ENCODE measurements around the gene MCM9. TPM values are rescaled to one million over a fixed set of nuclear protein-coding genes. Genes with fewer than 3 reads are reported as not detected.
A peak's percentile ranks its signal among the peaks of the same experiment; 100 is the strongest.

MCM9 gene
- total RNA-seq, 4 donors from 2014 or later, result 17.3 to 38.8 (median 23.0) TPM

- H3K36me3 ChIP-seq, result no peaks in the 10 kb centered on the region
- TF ChIP-seq, protein P1, sequence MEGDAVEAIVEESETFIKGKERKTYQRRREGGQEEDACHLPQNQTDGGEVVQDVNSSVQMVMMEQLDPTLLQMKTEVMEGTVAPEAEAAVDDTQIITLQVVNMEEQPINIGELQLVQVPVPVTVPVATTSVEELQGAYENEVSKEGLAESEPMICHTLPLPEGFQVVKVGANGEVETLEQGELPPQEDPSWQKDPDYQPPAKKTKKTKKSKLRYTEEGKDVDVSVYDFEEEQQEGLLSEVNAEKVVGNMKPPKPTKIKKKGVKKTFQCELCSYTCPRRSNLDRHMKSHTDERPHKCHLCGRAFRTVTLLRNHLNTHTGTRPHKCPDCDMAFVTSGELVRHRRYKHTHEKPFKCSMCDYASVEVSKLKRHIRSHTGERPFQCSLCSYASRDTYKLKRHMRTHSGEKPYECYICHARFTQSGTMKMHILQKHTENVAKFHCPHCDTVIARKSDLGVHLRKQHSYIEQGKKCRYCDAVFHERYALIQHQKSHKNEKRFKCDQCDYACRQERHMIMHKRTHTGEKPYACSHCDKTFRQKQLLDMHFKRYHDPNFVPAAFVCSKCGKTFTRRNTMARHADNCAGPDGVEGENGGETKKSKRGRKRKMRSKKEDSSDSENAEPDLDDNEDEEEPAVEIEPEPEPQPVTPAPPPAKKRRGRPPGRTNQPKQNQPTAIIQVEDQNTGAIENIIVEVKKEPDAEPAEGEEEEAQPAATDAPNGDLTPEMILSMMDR (IDR thresholded peaks at IDR 0.05), result no peak
- no peak for TF ChIP-seq POLR2A (IDR thresholded peaks at IDR 0.05)
- no peaks in the 10 kb centered on the region for H3K4me1 ChIP-seq
- no peak overlapping the region for H3K4me3 ChIP-seq
- no peaks in the 10 kb centered on the region for H3K27me3 ChIP-seq
- no peak for DNase-seq
- H3K27ac ChIP-seq, result peak overlapping the region in 2 of 4 donors; percentile 43 to 67
- H3K9me3 ChIP-seq, result no peaks in the 10 kb centered on the region
Measured at GRCh38 chr6:118965371-118965770, 30.4 kb upstream of the MCM9 start.

DNA sequence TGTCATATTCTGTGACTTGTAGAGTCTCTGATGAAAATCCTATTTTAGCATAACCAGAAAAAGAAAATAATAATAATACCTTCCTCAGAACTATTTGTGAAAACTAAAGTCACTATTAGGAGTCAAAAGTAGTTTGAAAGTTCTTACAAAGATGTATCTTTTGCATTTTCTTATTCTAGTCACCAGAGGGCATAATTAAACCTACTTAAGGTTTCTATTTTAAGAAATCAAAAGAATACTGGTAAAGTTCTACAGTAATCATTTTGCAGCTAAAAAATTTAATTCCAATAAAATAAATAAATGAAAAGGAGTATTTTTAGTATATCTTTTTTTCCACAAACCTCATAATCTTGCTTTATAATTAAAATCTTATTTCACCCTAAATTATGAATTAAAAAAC is 28.0 kb upstream of the MCM9 start:
- no peak for TF ChIP-seq POLR2A (IDR thresholded peaks at IDR 0.05)
- TF ChIP-seq, protein P1 (IDR thresholded peaks at IDR 0.05), result peak in 4 of 6 experiments; percentile 12 to 26 (median 20)
- no peaks in the 10 kb centered on the region for H3K4me1 ChIP-seq

DNA sequence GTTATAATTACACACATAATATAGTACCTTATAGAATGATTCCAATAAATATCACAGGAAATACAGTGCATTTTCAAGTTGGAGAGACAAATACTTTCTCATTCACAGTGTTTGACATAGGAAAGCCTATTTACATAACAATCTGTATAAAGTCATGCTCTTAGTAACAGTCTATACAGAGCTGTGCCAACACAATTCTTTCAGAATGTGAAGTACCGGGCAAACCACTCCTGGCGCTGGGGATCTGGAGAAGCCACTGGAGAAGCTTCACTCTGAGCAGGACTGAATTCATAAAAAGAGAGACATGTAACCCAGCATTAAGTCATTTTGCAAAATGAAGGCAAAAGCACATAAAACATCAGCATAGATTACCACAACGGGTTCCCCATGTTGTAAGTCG is 24.9 kb upstream of the MCM9 start:
- Histone ChIP-seq H3K36me3 (no peaks in the 10 kb centered on the region), H3K4me1 (no peaks in the 10 kb centered on the region), H3K4me3 (no peak overlapping the region), H3K27me3 (no peaks in the 10 kb centered on the region), H3K9me3 (no peaks in the 10 kb centered on the region), H3K27ac (no peak overlapping the region)
- TF ChIP-seq, protein P1 (IDR thresholded peaks at IDR 0.05), result no peak
- TF ChIP-seq POLR2A (IDR thresholded peaks at IDR 0.05), result no peak
- no peak for DNase-seq

More for the DNA sequence above, 28.0 kb upstream of the MCM9 start:
- Histone ChIP-seq H3K27me3 (no peaks in the 10 kb centered on the region), H3K27ac (no peak overlapping the region), H3K36me3 (no peaks in the 10 kb centered on the region), H3K9me3 (no peaks in the 10 kb centered on the region), H3K4me3 (no peak overlapping the region)
- no peak for DNase-seq

DNA sequence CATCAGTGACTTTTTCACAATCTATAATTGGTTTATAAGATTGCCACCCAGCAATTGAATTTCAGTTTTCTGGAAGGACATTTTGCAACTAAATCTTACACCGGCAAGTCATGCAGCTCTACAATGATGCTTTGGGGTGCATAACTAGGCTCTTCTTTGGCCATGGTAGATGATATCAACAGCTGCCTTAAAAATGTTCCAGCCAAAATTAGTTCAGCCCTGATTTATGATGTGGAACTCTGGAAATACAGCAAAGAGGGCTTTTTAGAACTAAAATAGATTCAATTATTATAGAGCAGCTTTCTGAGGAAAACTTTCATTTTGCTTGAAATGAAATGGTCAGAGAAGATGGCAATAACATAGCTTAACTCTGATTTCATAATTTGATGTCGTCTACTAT is 18.4 kb upstream of the MCM9 start:
- H3K27me3 ChIP-seq, result no peaks in the 10 kb centered on the region
- no peak for DNase-seq
- TF ChIP-seq, protein P1 (IDR thresholded peaks at IDR 0.05), result no peak
- no peak for TF ChIP-seq POLR2A (IDR thresholded peaks at IDR 0.05)

DNA sequence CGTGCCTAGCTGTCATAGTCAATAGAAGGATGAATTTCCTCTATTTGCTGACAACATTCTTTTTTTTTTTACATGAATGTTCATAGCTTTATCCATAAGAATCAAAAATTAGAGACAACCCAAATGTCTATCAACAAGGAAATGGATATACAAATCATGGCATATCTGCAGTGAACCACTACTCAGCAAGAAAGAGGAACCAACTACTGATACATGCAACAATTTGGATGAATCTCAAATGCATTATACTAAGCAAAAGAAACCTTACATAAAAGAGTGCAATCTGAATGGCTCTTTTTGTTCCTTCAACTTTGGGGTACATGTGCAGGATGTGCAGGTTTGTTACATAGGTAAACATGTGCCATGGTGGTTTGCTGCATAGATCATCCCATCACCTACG is 17.7 kb upstream of the MCM9 start:
- no peak for DNase-seq
- Histone ChIP-seq H3K4me3 (no peak overlapping the region), H3K9me3 (no peaks in the 10 kb centered on the region), H3K27ac (no peak overlapping the region), H3K27me3 (no peaks in the 10 kb centered on the region), H3K4me1 (no peaks in the 10 kb centered on the region), H3K36me3 (no peaks in the 10 kb centered on the region)
- TF ChIP-seq, protein P1 (IDR thresholded peaks at IDR 0.05), result no peak
- TF ChIP-seq POLR2A (IDR thresholded peaks at IDR 0.05), result no peak

More for the DNA sequence above, 18.4 kb upstream of the MCM9 start:
- Histone ChIP-seq H3K4me3 (no peak overlapping the region), H3K27ac (no peak overlapping the region), H3K36me3 (no peaks in the 10 kb centered on the region), H3K4me1 (no peaks in the 10 kb centered on the region), H3K9me3 (no peaks in the 10 kb centered on the region)

GRCh38 chr6:118945217-118945616 is 10.3 kb upstream of the MCM9 start:
- no peaks in the 10 kb centered on the region for H3K36me3 ChIP-seq
- TF ChIP-seq, protein P1 (IDR thresholded peaks at IDR 0.05), result no peak
- no peak for TF ChIP-seq POLR2A (IDR thresholded peaks at IDR 0.05)
- H3K4me3 ChIP-seq, result no peak overlapping the region
- H3K9me3 ChIP-seq, result no peaks in the 10 kb centered on the region
- DNase-seq, result no peak
- no peaks in the 10 kb centered on the region for H3K27me3 ChIP-seq
- H3K27ac ChIP-seq, result no peak overlapping the region
- H3K4me1 ChIP-seq, result no peaks in the 10 kb centered on the region

All from Peyer's patch (tissue), 4 donors.